GM23338 (cell line): ENCODE measurements around the gene DOP1B. TPM values are rescaled to one million over a fixed set of nuclear protein-coding genes. Genes with fewer than 3 reads are reported as not detected.

Experiments
- ATAC-seq: fragments of 200-7000 bp; cut with Tn5 transposase; 3 replicates; pipeline ENCODE4 v1.9.1; 2020
- DNase-seq: peaks from one replicate; pipeline ENCODE4 v3.0.0-alpha.2; 2015; ENCODE audit warnings: low spot score
- H2AFZ ChIP-seq: fragments of 200-600 bp; sonication (generic); 2 replicates; pipeline ENCODE4 v1.8.0; 2016; ENCODE audit warnings: antibody characterized with exemption, mild to moderate bottlenecking, moderate library complexity
- H3F3A ChIP-seq: fragments of 200-600 bp; sonication (generic); replicated peaks from 2 replicates; pipeline ENCODE4 v1.8.0; 2017; ENCODE audit warnings: antibody characterized with exemption, mixed run types, low read depth
- H3K27ac ChIP-seq: fragments of 200-600 bp; sonication (generic); 2 replicates; pipeline ENCODE4 v1.6.1; 2016; ENCODE audit warnings: low read depth
- H3K27me3 ChIP-seq: fragments of 200-600 bp; sonication (generic); 2 replicates; pipeline ENCODE4 v1.8.0; 2016; ENCODE audit warnings: mild to moderate bottlenecking, mixed run types, moderate library complexity; ENCODE audit not compliant: insufficient read depth
- H3K36me3 ChIP-seq: fragments of 200-600 bp; sonication (generic); 2 replicates; pipeline ENCODE4 v1.8.0; 2016; ENCODE audit warnings: mild to moderate bottlenecking; ENCODE audit not compliant: insufficient read depth
- H3K4me1 ChIP-seq: fragments of 200-600 bp; sonication (generic); 2 replicates; pipeline ENCODE4 v1.8.0; 2016; ENCODE audit warnings: mild to moderate bottlenecking, moderate library complexity; ENCODE audit not compliant: insufficient read depth
- H3K4me2 ChIP-seq: fragments of 200-600 bp; sonication (generic); 2 replicates; pipeline ENCODE4 v1.7.1; 2017; ENCODE audit warnings: mixed run types
- H3K4me3 ChIP-seq: fragments of 200-600 bp; sonication (generic); 2 replicates; pipeline ENCODE4 v1.6.1; 2016; ENCODE audit warnings: mixed run types
- H3K79me2 ChIP-seq: fragments of 200-600 bp; sonication (generic); replicated peaks from 2 replicates; pipeline ENCODE4 v1.8.0; 2017; ENCODE audit warnings: mild to moderate bottlenecking; ENCODE audit not compliant: insufficient read depth
- H3K9me2 ChIP-seq: fragments of 200-600 bp; sonication (generic); 2 replicates; pipeline ENCODE4 v1.8.0; 2017; ENCODE audit not compliant: insufficient read depth
- H4K20me1 ChIP-seq: fragments of 200-600 bp; sonication (generic); replicated peaks from 2 replicates; pipeline ENCODE4 v1.8.0; 2017; ENCODE audit warnings: mild to moderate bottlenecking; ENCODE audit not compliant: insufficient read depth
- H3K27ac Mint-ChIP-seq: 2 replicates; pipeline ENCODE4 v1.8.0; 2020; ENCODE audit warnings: inconsistent platforms, mild to moderate bottlenecking, moderate library complexity, mixed read lengths
- H3K27me3 Mint-ChIP-seq: 3 replicates; pipeline ENCODE4 v1.8.0; 2022; ENCODE audit warnings: low read depth, mild to moderate bottlenecking, moderate library complexity, mixed read lengths, inconsistent platforms; ENCODE audit not compliant: insufficient read depth, poor library complexity
- H3K36me3 Mint-ChIP-seq: 3 replicates; pipeline ENCODE4 v1.8.0; 2021; ENCODE audit warnings: low read depth, mild to moderate bottlenecking, inconsistent platforms, moderate library complexity, mixed read lengths
- H3K4me1 Mint-ChIP-seq: 3 replicates; pipeline ENCODE4 v1.8.0; 2020; ENCODE audit warnings: mild to moderate bottlenecking, inconsistent platforms, mixed read lengths
- H3K4me3 Mint-ChIP-seq: 3 replicates; pipeline ENCODE4 v1.8.0; 2021; ENCODE audit warnings: moderate library complexity, mild to moderate bottlenecking, inconsistent platforms, mixed read lengths
- H3K9me3 Mint-ChIP-seq: 3 replicates; pipeline ENCODE4 v1.8.0; 2020; ENCODE audit warnings: moderate library complexity, mild to moderate bottlenecking, inconsistent platforms, mixed read lengths
- CREB1 ChIP-seq: fragments of 250-450 bp; sonication (Bioruptor Pico); IDR thresholded peaks from 2 replicates; pipeline ENCODE4 v1.5.0; 2020; ENCODE audit warnings: low read depth, mild to moderate bottlenecking, moderate library complexity
- ETS1 ChIP-seq: IDR thresholded peaks from 2 replicates; pipeline ENCODE4 v1.6.1; 2016; ENCODE audit warnings: antibody characterized with exemption
- EZH2phosphoT487 ChIP-seq: fragments of 200-600 bp; sonication (generic); IDR thresholded peaks from one replicate; pipeline ENCODE4 v1.8.1; 2018; ENCODE audit warnings: antibody characterized with exemption; ENCODE audit not compliant: unreplicated experiment
- NANOG ChIP-seq: IDR thresholded peaks from 2 replicates; pipeline ENCODE4 v1.6.1; 2016; ENCODE audit warnings: antibody characterized with exemption, borderline replicate concordance
- POLR2AphosphoS5 ChIP-seq: IDR thresholded peaks from 2 replicates; pipeline ENCODE4 v1.6.1; 2016; ENCODE audit warnings: antibody characterized with exemption, low read depth
- REST ChIP-seq: IDR thresholded peaks from one replicate; pipeline ENCODE4 v1.6.1; 2018; ENCODE audit warnings: antibody characterized with exemption; ENCODE audit not compliant: unreplicated experiment
- STAT1 ChIP-seq: IDR thresholded peaks from one replicate; pipeline ENCODE4 v1.6.1; 2016; ENCODE audit warnings: antibody characterized with exemption; ENCODE audit not compliant: unreplicated experiment
- ZNF114 ChIP-seq: fragments of 250-450 bp; sonication (Bioruptor Pico); IDR thresholded peaks from 2 replicates; pipeline ENCODE4 v1.5.0; 2020; ENCODE audit warnings: mild to moderate bottlenecking, moderate library complexity
- ZNF331 ChIP-seq: fragments of 250-450 bp; sonication (Bioruptor Pico); IDR thresholded peaks from 2 replicates; pipeline ENCODE4 v1.5.0; 2020; ENCODE audit warnings: low read depth, mild to moderate bottlenecking, moderate library complexity
- ZNF462 ChIP-seq: fragments of 250-450 bp; sonication (Bioruptor Pico); IDR thresholded peaks from 2 replicates; pipeline ENCODE4 v1.5.0; 2020; ENCODE audit warnings: mild to moderate bottlenecking, moderate library complexity
- polyA plus RNA-seq: library from polyadenylated mRNA; unstranded; fragments of >200 nt; fragmentation: Nextera tagmentation; extraction: Ambion mirVana; gene quantifications from 2 replicates; pipeline ENCODE4 v1.2.1, GENCODE V29; 2016
- total RNA-seq: library from RNA; depleted of rRNA; stranded (reverse); fragments of >200 nt; shearing (Covaris generic); gene quantifications from 2 replicates; pipeline ENCODE4 v1.2.3, GENCODE V29; 2014
- TF ChIP-seq, protein P1 (sequence below), 2 experiments: fragments of 200-600 bp in 1 of 2; sonication (generic) in 1 of 2; conservative IDR thresholded peaks; 2 replicates each; pipeline versions ENCODE4 v1.5.1 to v1.6.1; 2016 to 2017; ENCODE audit warnings: antibody characterized with exemption in 2 of 2, low read depth in 2 of 2, mild to moderate bottlenecking in 2 of 2, moderate library complexity in 1 of 2

Gene DOP1B
- total and polyA plus RNA-seq, 2 experiments from 2014 or later = 4.9 to 18.0 TPM

DNA sequence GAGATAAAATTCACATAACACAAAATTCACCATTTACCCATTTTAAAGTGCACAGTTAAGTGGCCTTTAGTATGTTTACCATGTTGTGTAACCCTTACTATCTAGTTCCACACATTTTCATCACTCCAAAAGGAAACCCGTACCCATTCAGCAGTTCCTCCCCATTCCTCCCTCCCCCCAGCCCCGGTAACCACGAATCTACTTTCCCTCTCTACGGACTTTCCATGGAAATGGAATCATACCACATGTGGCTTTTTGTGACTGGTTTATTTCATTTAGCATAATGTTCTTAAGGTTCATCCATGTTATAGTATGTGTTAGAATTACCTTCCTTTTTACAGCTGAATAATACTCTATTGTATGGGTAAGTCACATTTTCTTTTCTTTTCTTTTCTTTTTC lies 10.9 kb downstream of the DOP1B start:
- Histone ChIP-seq H3K79me2 (no peaks in the 10 kb centered on the region), H3K27me3 (no peaks in the 10 kb centered on the region), H3K4me2 (no peak overlapping the region), H2AFZ (no peak overlapping the region), H3K4me3 (no peak overlapping the region), H3F3A (no peaks in the 10 kb centered on the region; the same call in 1 of the 2 replicates), H4K20me1 (0 out of 2 replicates have a peak, but pooled peaks cover 3% of the 10 kb centered on the region), H3K27ac (no peak overlapping the region), H3K9me2 (no peaks in the 10 kb centered on the region), H3K36me3 (no peaks in the 10 kb centered on the region), H3K4me1 (no peaks in the 10 kb centered on the region)
- Mint-ChIP-seq H3K27ac (no peak overlapping the region), H3K27me3 (peaks cover 2% of the 10 kb centered on the region), H3K4me3 (no peak overlapping the region), H3K4me1 (peaks cover 3% of the 10 kb centered on the region; the same call in 1 of the 3 replicates), H3K36me3 (peaks cover 7% of the 10 kb centered on the region; the same call in 2 of the 3 replicates), H3K9me3 (no peaks in the 10 kb centered on the region; the same call in 2 of the 3 replicates)
- DNase-seq (no peak), ATAC-seq (no peak)
- no peak for TF ChIP-seq ZNF331 (CRISPR knock-in tag)
- TF ChIP-seq ZNF114 (CRISPR knock-in tag) = no peak
- TF ChIP-seq NANOG = no peak
- no peak for TF ChIP-seq STAT1
- no peak for TF ChIP-seq REST
- TF ChIP-seq POLR2AphosphoS5 = no peak
- TF ChIP-seq EZH2phosphoT487 = no peak
- TF ChIP-seq, protein P1, sequence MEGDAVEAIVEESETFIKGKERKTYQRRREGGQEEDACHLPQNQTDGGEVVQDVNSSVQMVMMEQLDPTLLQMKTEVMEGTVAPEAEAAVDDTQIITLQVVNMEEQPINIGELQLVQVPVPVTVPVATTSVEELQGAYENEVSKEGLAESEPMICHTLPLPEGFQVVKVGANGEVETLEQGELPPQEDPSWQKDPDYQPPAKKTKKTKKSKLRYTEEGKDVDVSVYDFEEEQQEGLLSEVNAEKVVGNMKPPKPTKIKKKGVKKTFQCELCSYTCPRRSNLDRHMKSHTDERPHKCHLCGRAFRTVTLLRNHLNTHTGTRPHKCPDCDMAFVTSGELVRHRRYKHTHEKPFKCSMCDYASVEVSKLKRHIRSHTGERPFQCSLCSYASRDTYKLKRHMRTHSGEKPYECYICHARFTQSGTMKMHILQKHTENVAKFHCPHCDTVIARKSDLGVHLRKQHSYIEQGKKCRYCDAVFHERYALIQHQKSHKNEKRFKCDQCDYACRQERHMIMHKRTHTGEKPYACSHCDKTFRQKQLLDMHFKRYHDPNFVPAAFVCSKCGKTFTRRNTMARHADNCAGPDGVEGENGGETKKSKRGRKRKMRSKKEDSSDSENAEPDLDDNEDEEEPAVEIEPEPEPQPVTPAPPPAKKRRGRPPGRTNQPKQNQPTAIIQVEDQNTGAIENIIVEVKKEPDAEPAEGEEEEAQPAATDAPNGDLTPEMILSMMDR (conservative IDR thresholded peaks at IDR 0.05; ENCODE audit: low read depth in 2 of 2) = no peak
- TF ChIP-seq ZNF462 (CRISPR knock-in tag) = no peak
- TF ChIP-seq ETS1 = no peak
- TF ChIP-seq CREB1 (CRISPR knock-in tag) = no peak
